Measurements from ENCODE around the gene DNAJB14.

DNAJB14 gene

DNA sequence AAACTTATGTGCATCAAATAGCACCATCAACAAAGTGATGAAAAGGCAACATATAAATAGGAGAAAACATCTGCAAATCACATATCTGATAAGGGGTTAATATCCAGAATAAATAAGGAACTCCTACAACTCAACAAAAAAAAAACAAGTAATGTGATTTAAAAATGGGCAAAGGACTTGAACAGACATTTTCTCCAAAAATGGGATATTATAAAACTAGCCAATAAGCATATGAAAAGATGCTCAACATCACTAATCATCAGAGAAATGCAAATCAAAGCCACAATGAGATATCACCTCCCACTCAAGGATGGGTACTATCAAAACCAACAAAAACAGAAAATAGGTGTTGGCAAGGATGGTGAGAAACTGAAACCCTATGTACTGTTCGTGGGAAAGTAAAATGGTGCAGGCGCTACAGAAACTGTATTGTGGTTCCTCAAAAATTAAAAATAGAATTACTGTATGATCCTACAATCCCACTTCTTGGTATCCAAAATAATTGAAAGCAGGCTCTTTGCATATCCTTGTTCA lies 2.4 kb downstream of the DNAJB14 start:
- DNase-seq (ENCODE audit: low spot score): no peak

DNA sequence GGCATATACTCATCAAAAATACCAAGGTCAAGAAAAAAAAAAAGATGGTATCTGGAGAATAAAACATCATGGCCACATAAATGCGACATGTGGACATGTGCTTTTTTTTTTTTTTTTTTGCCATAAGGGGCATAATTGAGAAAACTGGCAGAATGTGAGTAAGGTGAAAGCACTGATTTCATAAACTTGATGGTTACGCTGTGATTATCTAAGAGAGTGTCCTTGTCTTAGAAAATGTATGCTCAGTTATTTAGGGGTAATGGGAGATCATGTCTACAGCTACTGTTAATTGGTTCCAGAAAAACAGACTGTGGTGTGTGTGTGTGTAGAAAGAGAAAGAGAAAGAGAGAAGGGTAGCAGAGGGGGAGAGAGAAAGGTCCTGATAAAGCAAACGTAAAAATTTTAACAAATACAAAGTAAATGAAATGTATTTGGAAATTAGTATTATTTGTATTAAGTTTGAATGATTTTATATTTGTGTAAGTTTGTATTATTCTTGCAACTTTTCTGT lies 8.1 kb downstream of the DNAJB14 start:
- DNase-seq (ENCODE audit: low spot score): no peak

DNA sequence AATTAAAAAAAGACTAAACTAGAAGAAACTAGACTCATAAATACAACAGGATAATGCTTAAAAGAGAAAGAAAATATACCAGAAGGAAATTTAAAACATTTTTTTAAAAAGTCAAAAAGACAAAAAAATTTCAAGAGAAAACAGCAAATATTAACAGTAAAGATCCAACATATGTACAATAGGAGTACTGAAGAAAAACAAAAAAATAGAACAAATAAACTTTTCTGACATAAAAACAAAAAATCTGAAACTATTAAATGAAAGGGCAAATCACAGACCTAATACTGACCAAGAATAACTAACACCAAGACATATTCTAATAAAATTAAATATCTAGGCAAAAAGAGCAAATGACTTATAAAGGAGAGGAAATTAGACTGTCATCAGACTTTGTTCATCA lies 11.5 kb downstream of the DNAJB14 start:
- peak; percentile 10 for DNase-seq (ENCODE audit: low spot score)

DNA sequence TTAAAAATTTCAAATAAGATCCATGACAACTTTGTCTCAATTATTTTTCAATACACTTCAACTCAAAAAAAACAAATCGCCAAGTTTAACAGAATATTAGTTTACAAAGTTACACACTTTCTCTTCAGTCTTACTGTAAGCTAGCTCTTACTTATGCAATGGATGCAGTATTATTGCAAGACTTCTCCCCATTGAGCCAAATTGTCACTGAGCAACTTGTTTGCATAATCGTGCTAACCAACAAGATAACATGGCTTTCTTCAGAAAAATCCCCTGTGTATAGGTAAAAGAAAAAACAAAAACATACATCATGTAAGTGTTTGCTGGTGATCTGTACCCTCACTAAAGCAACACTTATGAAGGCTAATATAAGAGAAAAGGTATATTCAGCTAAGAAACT lies 18.9 kb downstream of the DNAJB14 start:
- no peak for DNase-seq (ENCODE audit: low spot score)

DNA sequence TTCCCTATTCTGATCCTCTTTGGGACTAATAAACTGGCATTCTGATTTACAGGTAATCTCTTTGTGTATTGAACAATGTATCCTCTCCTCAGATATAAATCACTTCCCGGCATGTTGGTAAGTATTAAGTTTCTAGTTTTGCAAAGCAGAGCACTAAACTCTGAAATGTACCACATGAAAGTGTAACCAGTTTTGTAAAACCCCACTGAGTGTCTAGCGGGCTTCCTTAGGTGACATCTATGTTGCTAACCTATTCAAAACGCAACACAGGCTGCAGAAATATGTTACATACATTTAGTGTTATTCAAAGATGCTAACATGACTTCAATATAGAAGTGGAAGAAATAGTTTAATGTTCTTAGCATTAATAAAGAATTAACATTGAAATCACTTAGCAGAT lies 25.2 kb downstream of the DNAJB14 start:
- no peak for DNase-seq (ENCODE audit: low spot score)

GRCh38 chr4:99918656-99919055 lies 27.8 kb downstream of the DNAJB14 start:
- no peak for DNase-seq (ENCODE audit: low spot score)

DNA sequence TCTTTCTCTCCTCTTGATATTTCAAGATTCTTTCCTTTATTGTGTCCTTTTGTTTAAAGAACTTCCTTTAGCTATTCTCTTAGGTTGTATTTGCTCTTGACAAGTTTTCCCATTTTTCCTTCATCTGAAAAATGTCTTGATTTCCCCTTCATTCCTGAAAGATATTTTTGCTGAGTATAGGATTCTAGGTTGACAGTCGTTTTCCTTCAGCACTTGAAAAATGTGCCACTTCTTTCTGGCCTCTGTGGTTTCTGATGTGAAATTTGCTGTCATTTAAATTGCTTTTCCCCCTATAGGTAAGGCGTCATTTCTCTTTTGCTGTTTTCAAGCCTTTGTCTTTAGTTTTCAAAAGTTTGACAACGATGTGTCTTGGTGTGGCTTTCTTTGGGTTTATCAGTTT lies 28.8 kb downstream of the DNAJB14 start:
- DNase-seq (ENCODE audit: low spot score): no peak

- DNase-seq (ENCODE audit: low spot score): no peak
Measured at GRCh38 chr4:99915449-99915848, 31.0 kb downstream of the DNAJB14 start.

GRCh38 chr4:99894998-99895397 lies 51.4 kb downstream of the DNAJB14 start:
- DNase-seq (ENCODE audit: low spot score): no peak

DNA sequence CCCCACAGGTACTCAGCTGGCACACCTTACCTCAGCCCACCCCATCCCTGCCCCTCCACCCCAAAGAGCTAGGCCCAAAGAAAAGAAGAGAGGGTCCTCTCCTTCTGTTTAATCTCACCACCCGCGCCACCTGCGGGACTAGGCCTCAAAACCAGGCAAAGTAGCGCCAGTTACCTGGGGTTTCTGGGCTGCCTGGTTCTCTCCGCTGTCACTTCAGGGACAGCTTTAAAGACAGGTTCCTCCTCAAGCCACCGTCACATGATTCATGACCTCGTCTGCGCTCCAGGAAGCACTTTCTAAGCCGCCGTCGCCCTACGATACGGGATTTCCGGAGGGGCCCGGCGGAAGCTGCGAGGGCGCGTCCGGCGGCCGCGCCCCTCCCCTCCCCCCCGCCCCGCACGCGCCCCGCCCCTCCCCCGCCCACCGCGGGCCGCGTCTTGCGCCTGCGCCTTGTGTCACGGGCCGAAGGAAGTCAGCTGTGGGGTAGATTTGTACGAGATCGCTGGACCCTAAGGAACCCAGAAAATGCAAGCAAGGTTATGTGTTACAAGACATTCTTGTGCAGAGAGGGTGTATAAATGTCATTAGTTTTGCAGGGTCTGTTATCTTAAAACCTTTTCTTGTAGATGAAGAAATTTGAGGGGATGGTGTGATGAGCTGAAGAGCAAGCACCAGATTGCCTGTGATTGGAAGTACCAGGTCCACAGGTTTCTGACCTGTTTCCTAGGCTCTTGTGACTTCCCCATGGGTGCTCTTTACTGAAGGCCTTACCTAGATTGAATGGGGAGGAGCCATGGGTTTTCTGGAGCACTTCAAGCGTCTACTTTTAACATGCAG lies 52.0 kb downstream of the DNAJB14 start, which contains the start of gene LAMTOR3:
Gene LAMTOR3, minus strand, starts transcription at position 267 of the 837 bp plus-strand sequence. CDS start 464 bp downstream, outside the sequence.
- peak; percentile 78 for DNase-seq (ENCODE audit: low spot score)

GRCh38 chr4:99893839-99894160 lies 52.6 kb downstream of the DNAJB14 start:
- DNase-seq (ENCODE audit: low spot score): no peak

DNA sequence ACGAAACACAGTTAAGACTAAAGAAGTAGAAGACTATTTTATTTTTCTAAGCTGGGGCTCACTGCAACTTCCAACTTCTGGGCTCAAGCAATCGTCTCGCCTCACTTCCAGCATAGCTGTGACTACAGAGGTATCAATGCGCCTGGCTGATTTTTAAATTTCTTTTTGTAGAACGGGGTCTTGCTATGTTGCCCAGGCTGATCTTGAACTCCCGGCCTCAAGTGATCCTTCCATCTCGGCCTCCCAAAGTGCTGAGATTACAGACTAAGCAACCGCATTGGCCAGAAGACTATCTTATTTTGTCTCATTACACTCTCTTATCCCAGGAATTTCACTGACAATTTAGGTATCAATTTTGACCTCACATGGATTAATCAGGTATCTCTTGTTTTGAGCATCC lies 53.4 kb downstream of the DNAJB14 start:
- DNase-seq (ENCODE audit: low spot score): no peak

DNA sequence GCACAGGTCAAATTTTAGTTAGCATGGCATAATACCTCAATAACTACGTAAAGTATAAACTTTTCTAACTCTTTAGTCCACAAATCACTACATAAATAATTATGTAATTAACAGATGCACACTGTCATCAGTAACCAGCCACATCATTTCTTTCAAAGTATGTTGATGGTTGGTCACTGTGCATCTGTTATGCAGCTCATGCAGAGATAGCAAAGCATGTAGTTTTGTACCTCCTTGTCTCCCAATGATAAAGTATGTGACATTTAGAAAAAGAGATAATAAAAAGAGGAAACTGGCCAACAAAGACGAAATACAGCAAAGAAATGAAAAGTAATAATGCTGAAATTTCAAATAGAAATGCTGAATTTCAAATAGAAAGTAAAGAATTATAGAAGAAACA lies 55.1 kb downstream of the DNAJB14 start:
- DNase-seq (ENCODE audit: low spot score): no peak

GRCh38 chr4:99887837-99888236 lies 58.6 kb downstream of the DNAJB14 start:
- no peak for DNase-seq (ENCODE audit: low spot score)

- DNase-seq (ENCODE audit: low spot score): no peak
Measured at GRCh38 chr4:99886146-99886545, 60.3 kb downstream of the DNAJB14 start.

- DNase-seq (ENCODE audit: low spot score): no peak
Measured at GRCh38 chr4:99885687-99886086, 60.7 kb downstream of the DNAJB14 start.

- peak; percentile 20 for DNase-seq (ENCODE audit: low spot score)
Measured at GRCh38 chr4:99885063-99885664, 61.3 kb downstream of the DNAJB14 start.

- DNase-seq (ENCODE audit: low spot score): no peak
Measured at GRCh38 chr4:99879458-99879857, 67.0 kb downstream of the DNAJB14 start.

DNA sequence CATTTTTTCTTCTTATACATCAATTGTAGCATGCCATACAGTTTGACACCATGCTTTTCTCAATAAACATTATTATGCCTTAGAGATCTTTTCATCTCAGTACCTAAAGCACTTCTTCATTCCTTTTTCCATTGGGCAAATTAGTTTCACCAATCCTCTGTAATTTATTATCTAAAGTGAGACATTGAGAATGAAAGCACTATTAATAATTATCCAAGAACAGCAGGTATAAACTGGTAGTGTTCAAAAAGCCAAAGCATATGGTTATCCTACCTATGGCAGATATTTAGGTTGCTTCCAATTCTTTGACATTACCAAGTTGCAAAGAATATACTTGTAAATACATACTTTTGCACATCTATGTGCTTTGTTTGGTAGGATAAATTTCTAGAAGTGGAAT lies 67.8 kb downstream of the DNAJB14 start:
- no peak for DNase-seq (ENCODE audit: low spot score)

- DNase-seq (ENCODE audit: low spot score): no peak
Measured at GRCh38 chr4:99876946-99877345, 69.5 kb downstream of the DNAJB14 start.

DNA sequence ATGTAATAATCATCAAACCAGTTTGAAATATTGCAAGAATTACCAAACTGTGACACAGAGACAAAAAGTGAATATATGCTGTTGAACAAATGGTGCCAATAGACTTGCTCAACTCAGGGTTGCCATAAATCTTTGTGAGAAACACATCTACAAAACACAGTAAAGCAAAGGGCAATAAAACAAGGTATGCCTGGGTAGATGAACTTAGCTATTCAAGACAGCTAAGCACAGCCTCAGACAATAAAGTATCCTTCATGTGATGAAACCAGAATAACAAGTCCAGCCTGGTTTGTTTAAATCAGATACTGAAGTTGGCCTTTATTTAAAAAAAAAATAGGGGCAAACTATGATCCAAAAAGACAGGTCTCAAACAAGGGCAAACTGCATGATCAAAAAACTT lies 71.3 kb downstream of the DNAJB14 start:
- DNase-seq (ENCODE audit: low spot score): no peak

- no peak for DNase-seq (ENCODE audit: low spot score)
Measured at GRCh38 chr4:99872570-99872969, 73.8 kb downstream of the DNAJB14 start.

DNA sequence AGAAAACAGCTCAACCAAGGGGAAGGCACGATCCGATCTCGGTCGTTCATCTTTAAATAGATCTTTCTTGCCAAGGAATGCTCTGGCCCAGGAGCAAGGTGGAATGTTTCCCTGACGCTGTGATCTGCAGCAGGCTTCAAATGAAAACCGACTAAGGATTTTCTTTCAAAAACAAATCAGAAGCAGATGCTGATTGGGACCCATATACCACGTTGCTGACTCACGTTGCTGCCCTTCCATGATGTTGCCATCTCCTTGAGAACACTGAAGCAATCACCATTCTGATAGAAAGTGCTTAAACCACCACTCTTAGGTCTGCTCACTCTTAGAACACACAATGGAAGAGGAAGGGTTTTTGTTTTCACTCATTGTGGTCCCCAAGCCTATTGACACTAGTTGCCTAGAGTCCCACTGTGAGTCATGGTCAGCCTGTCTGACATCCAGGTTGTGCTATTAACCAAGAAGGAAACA lies 78.3 kb downstream of the DNAJB14 start:
- peak; percentile 29 for DNase-seq (ENCODE audit: low spot score)
